ENCODE results near the gene GLRX3. TPM values are rescaled to one million over a fixed set of nuclear protein-coding genes. Genes with fewer than 3 reads are reported as not detected.
"Not testable (repeated sequence)": the region's sequence is repeated elsewhere in the genome, so short reads cannot be mapped to it uniquely, and the experiment has no call there.

The GLRX3 gene
- total and polyA plus RNA-seq, 2 donors, result 72.7 to 82.4 TPM

- Histone ChIP-seq H3K36me3 (ENCODE audit: control insufficient read depth in 2 of 2, insufficient read depth in 2 of 2, low read length in 1 of 2) (no peaks in the 10 kb centered on the region), H3K27me3 (ENCODE audit: control insufficient read depth in 2 of 2, insufficient read depth in 1 of 2, low read length in 1 of 2) (peaks cover 1 to 13% of the 10 kb centered on the region in 2 donors), H3K9me3 (ENCODE audit: control insufficient read depth in 2 of 2, insufficient read depth in 1 of 2, low read length in 1 of 2) (no peaks in the 10 kb centered on the region), H3K4me3 (ENCODE audit: low read length in 2 of 2) (no peak overlapping the region), H3K27ac (ENCODE audit: low read depth in 1 of 2, low read length in 1 of 2) (no peak overlapping the region), H3K4me1 (ENCODE audit: control insufficient read depth in 2 of 2, insufficient read depth in 2 of 2, low read length in 2 of 2) (no peaks in the 10 kb centered on the region)
- WGBS, result 87% methylated on average over 10 of the region's 10 CpGs
- DNase-seq (ENCODE audit: low read depth in 6 of 9, low spot score in 9 of 9), result no peak
Measured at GRCh38 chr10:130195746-130196294, 59.6 kb downstream of the GLRX3 start.

- WGBS, result 97% methylated on average over 15 of the region's 15 CpGs
- Histone ChIP-seq H3K36me3 (ENCODE audit: control insufficient read depth in 2 of 2, insufficient read depth in 2 of 2, low read length in 1 of 2) (no peaks in the 10 kb centered on the region), H3K4me1 (ENCODE audit: control insufficient read depth in 2 of 2, insufficient read depth in 2 of 2, low read length in 2 of 2) (no peaks in the 10 kb centered on the region), H3K27ac (ENCODE audit: low read depth in 1 of 2, low read length in 1 of 2) (no peak overlapping the region), H3K27me3 (ENCODE audit: control insufficient read depth in 2 of 2, insufficient read depth in 1 of 2, low read length in 1 of 2) (peaks cover 0 to 5% of the 10 kb centered on the region in 2 donors), H3K9me3 (ENCODE audit: control insufficient read depth in 2 of 2, insufficient read depth in 1 of 2, low read length in 1 of 2) (no peaks in the 10 kb centered on the region), H3K4me3 (ENCODE audit: low read length in 2 of 2) (no peak overlapping the region)
- no peak for DNase-seq (ENCODE audit: low read depth in 6 of 9, low spot score in 9 of 9)
Measured at GRCh38 chr10:130196511-130197487, 60.6 kb downstream of the GLRX3 start.

GRCh38 chr10:130198651-130199050 lies 62.5 kb downstream of the GLRX3 start:
- Histone ChIP-seq H3K36me3 (ENCODE audit: control insufficient read depth in 2 of 2, insufficient read depth in 2 of 2, low read length in 1 of 2) (no peaks in the 10 kb centered on the region), H3K9me3 (ENCODE audit: control insufficient read depth in 2 of 2, insufficient read depth in 1 of 2, low read length in 1 of 2) (no peaks in the 10 kb centered on the region), H3K4me3 (ENCODE audit: low read length in 2 of 2) (no peak overlapping the region), H3K27me3 (ENCODE audit: control insufficient read depth in 2 of 2, insufficient read depth in 1 of 2, low read length in 1 of 2) (no peaks in the 10 kb centered on the region), H3K27ac (ENCODE audit: low read depth in 1 of 2, low read length in 1 of 2) (no peak overlapping the region), H3K4me1 (ENCODE audit: control insufficient read depth in 2 of 2, insufficient read depth in 2 of 2, low read length in 2 of 2) (no peaks in the 10 kb centered on the region)
- no peak for DNase-seq (ENCODE audit: low read depth in 6 of 9, low spot score in 9 of 9)
- WGBS, result 93% methylated on average over 6 of the region's 6 CpGs

- H3K27ac ChIP-seq (ENCODE audit: low read depth in 1 of 2, low read length in 1 of 2), result no peak overlapping the region
- no peak overlapping the region for H3K4me3 ChIP-seq (ENCODE audit: low read length in 2 of 2)
- no peaks in the 10 kb centered on the region for H3K27me3 ChIP-seq (ENCODE audit: control insufficient read depth in 2 of 2, insufficient read depth in 1 of 2, low read length in 1 of 2)
- H3K9me3 ChIP-seq (ENCODE audit: control insufficient read depth in 2 of 2, insufficient read depth in 1 of 2, low read length in 1 of 2), result no peaks in the 10 kb centered on the region
- DNase-seq (ENCODE audit: low read depth in 6 of 9, low spot score in 9 of 9), result no peak
- WGBS, result 87% methylated on average over 26 of the region's 26 CpGs
- no peaks in the 10 kb centered on the region for H3K36me3 ChIP-seq (ENCODE audit: control insufficient read depth in 2 of 2, insufficient read depth in 2 of 2, low read length in 1 of 2)
- H3K4me1 ChIP-seq (ENCODE audit: control insufficient read depth in 2 of 2, insufficient read depth in 2 of 2, low read length in 2 of 2), result no peaks in the 10 kb centered on the region
Measured at GRCh38 chr10:130200179-130201042, 64.2 kb downstream of the GLRX3 start.

- WGBS, result 93% methylated on average over 8 of the region's 8 CpGs
- no peaks in the 10 kb centered on the region for H3K4me1 ChIP-seq (ENCODE audit: control insufficient read depth in 2 of 2, insufficient read depth in 2 of 2, low read length in 2 of 2)
- H3K36me3 ChIP-seq (ENCODE audit: control insufficient read depth in 2 of 2, insufficient read depth in 2 of 2, low read length in 1 of 2), result no peaks in the 10 kb centered on the region
- H3K27me3 ChIP-seq (ENCODE audit: control insufficient read depth in 2 of 2, insufficient read depth in 1 of 2, low read length in 1 of 2), result no peaks in the 10 kb centered on the region
- no peaks in the 10 kb centered on the region for H3K9me3 ChIP-seq (ENCODE audit: control insufficient read depth in 2 of 2, insufficient read depth in 1 of 2, low read length in 1 of 2)
- no peak overlapping the region for H3K27ac ChIP-seq (ENCODE audit: low read depth in 1 of 2, low read length in 1 of 2)
- H3K4me3 ChIP-seq (ENCODE audit: low read length in 2 of 2), result no peak overlapping the region
- DNase-seq (ENCODE audit: low read depth in 6 of 9, low spot score in 9 of 9), result no peak
Measured at GRCh38 chr10:130201043-130201380, 64.8 kb downstream of the GLRX3 start.

- not testable (repeated sequence) for H3K27me3 ChIP-seq (ENCODE audit: control insufficient read depth in 2 of 2, insufficient read depth in 1 of 2, low read length in 1 of 2); H3K9me3 ChIP-seq (ENCODE audit: control insufficient read depth in 2 of 2, insufficient read depth in 1 of 2, low read length in 1 of 2); H3K4me1 ChIP-seq (ENCODE audit: control insufficient read depth in 2 of 2, insufficient read depth in 2 of 2, low read length in 2 of 2); H3K36me3 ChIP-seq (ENCODE audit: control insufficient read depth in 2 of 2, insufficient read depth in 2 of 2, low read length in 1 of 2); DNase-seq (ENCODE audit: low read depth in 6 of 9, low spot score in 9 of 9); H3K27ac ChIP-seq (ENCODE audit: low read depth in 1 of 2, low read length in 1 of 2); H3K4me3 ChIP-seq (ENCODE audit: low read length in 2 of 2)
- 69% methylated on average over 4 of the region's 4 CpGs for WGBS
Measured at GRCh38 chr10:130202150-130202549, 66.0 kb downstream of the GLRX3 start.

- H3K9me3 ChIP-seq (ENCODE audit: control insufficient read depth in 2 of 2, insufficient read depth in 1 of 2, low read length in 1 of 2), result no peaks in the 10 kb centered on the region
- H3K27ac ChIP-seq (ENCODE audit: low read depth in 1 of 2, low read length in 1 of 2), result no peak overlapping the region
- no peaks in the 10 kb centered on the region for H3K27me3 ChIP-seq (ENCODE audit: control insufficient read depth in 2 of 2, insufficient read depth in 1 of 2, low read length in 1 of 2)
- H3K4me1 ChIP-seq (ENCODE audit: control insufficient read depth in 2 of 2, insufficient read depth in 2 of 2, low read length in 2 of 2), result no peaks in the 10 kb centered on the region
- no peak overlapping the region for H3K4me3 ChIP-seq (ENCODE audit: low read length in 2 of 2)
- no peak for DNase-seq (ENCODE audit: low read depth in 6 of 9, low spot score in 9 of 9)
- 93% methylated on average over 29 of the region's 29 CpGs for WGBS
- H3K36me3 ChIP-seq (ENCODE audit: control insufficient read depth in 2 of 2, insufficient read depth in 2 of 2, low read length in 1 of 2), result no peaks in the 10 kb centered on the region
Measured at GRCh38 chr10:130202984-130203621, 66.9 kb downstream of the GLRX3 start.

GRCh38 chr10:130203626-130204025 lies 67.4 kb downstream of the GLRX3 start:
- H3K36me3 ChIP-seq (ENCODE audit: control insufficient read depth in 2 of 2, insufficient read depth in 2 of 2, low read length in 1 of 2), result no peaks in the 10 kb centered on the region
- no peak for DNase-seq (ENCODE audit: low read depth in 6 of 9, low spot score in 9 of 9)
- H3K9me3 ChIP-seq (ENCODE audit: control insufficient read depth in 2 of 2, insufficient read depth in 1 of 2, low read length in 1 of 2), result no peaks in the 10 kb centered on the region
- H3K4me1 ChIP-seq (ENCODE audit: control insufficient read depth in 2 of 2, insufficient read depth in 2 of 2, low read length in 2 of 2), result no peaks in the 10 kb centered on the region
- WGBS, result 81% methylated on average over 18 of the region's 18 CpGs
- H3K4me3 ChIP-seq (ENCODE audit: low read length in 2 of 2), result no peak overlapping the region
- no peak overlapping the region for H3K27ac ChIP-seq (ENCODE audit: low read depth in 1 of 2, low read length in 1 of 2)
- no peaks in the 10 kb centered on the region for H3K27me3 ChIP-seq (ENCODE audit: control insufficient read depth in 2 of 2, insufficient read depth in 1 of 2, low read length in 1 of 2)
